ENCODE data around the gene AKT2.

The AKT2 gene

GRCh38 chr19:40252395-40252794, 32.8 kb downstream of the AKT2 start:
- DNase-seq (ENCODE audit: low spot score), result no peak

- DNase-seq (ENCODE audit: low spot score), result no peak
Measured at GRCh38 chr19:40251991-40252390, 33.2 kb downstream of the AKT2 start.

GRCh38 chr19:40251244-40251643, 33.9 kb downstream of the AKT2 start:
- no peak for DNase-seq (ENCODE audit: low spot score)

- DNase-seq (ENCODE audit: low spot score), result no peak
Measured at GRCh38 chr19:40249781-40250180, 35.4 kb downstream of the AKT2 start.

- no peak for DNase-seq (ENCODE audit: low spot score)
Measured at GRCh38 chr19:40249201-40249600, 35.9 kb downstream of the AKT2 start.

DNA sequence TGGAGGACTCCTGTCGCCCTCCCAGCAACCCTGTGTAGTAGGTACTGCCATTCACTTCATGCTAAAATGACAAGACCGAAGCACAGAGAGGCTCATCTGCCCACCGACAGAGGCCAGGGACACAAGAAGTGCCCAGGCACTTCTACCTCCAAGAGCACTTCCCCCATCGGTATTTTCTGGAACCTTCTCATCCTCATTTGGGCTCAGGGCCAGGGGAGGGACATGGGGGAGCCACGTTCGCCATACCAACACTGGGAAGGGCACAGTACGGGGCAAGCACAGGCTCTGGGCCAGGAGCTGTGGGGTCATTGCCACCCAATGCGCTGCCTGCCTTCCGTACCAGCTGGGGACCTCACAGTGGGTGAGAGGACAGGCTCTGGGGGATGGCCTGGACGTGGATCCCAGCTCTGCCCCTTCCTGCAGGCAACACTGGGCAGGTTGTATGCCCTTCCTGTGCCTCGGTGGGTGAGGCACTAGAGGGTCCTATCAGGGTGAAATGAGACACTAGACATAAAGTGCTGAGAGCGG, 37.3 kb downstream of the AKT2 start:
- DNase-seq (ENCODE audit: low spot score), result no peak

GRCh38 chr19:40247178-40247577, 38.0 kb downstream of the AKT2 start:
- no peak for DNase-seq (ENCODE audit: low spot score)

DNA sequence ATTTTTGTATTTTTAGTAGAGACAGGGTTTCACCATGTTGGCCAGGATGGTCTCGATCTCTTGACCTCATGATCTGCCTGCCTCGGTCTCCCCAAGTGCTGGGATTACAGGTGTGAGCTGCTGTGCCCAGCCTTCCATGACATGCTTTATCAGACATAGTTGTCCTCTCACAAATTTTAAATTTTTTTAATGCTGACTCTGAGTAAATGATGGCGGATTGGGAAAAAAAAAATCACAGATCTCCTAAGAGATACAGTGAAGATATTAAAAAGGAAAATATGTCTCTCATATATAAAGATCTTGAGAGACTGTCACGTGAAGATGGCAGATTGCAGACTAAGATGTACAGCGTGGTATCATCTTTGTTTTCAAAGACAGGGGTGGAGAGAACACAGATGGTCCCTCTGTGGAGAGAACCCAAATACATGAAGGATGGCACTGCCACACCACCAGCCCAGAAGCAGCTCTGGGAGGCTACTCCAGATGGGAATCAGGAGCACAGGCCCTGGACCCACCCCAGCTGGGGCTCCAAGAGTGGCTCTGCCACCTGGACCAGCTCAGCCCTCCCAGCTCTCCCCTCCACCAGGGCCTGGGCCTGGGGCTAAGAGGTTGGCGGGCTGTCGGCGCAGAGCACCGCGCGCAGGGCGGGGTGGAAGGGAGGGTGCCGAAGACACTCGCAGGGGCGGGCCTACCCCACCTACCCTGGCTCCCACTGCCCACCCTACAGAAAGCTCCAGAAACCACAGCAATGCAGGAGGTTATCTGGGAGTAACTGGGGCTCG, 38.7 kb downstream of the AKT2 start:
- DNase-seq (ENCODE audit: low spot score), result no peak

- no peak for DNase-seq (ENCODE audit: low spot score)
Measured at GRCh38 chr19:40245506-40246128, 39.5 kb downstream of the AKT2 start.

DNA sequence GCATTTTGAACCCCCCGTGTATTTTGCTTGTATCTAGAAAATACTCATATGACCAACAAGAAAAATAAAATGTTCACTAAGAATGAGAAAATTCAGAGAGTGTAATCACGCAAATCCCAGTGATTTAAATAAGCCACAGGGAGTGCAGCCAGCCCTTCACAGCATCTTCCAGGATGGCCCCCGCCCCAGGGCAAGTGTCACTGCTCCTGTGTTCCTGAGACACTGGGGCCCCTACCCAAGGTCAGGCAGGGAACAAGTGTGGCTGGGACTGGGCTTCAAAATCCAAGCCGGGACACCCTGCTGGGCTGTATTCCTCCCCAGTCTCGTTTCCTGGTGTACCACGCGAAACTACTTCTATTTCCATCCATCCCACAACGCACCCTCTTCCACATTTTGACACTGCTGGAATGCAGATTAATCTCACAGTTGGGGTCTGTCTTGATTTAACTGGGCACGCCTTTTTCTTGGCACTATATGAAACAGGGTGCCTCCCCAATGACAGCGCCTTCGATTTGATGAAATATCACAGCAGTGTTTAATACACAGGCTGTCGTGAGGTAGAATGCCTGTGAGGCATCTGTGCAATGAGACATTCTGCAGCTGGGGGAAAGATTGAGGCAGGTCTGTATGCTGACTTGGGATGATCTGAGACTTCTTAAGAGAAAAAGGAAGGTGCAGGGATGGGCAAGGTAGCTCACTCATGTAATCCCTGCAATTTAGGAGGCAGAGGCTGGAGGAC, 40.4 kb downstream of the AKT2 start:
- DNase-seq (ENCODE audit: low spot score), result no peak

GRCh38 chr19:40243181-40243580, 42.0 kb downstream of the AKT2 start:
- DNase-seq (ENCODE audit: low spot score), result no peak

- DNase-seq (ENCODE audit: low spot score), result no peak
Measured at GRCh38 chr19:40242480-40242879, 42.7 kb downstream of the AKT2 start.

GRCh38 chr19:40241809-40242384, 43.2 kb downstream of the AKT2 start:
- no peak for DNase-seq (ENCODE audit: low spot score)

GRCh38 chr19:40241125-40241808, 43.9 kb downstream of the AKT2 start:
- DNase-seq (ENCODE audit: low spot score), result no peak

DNA sequence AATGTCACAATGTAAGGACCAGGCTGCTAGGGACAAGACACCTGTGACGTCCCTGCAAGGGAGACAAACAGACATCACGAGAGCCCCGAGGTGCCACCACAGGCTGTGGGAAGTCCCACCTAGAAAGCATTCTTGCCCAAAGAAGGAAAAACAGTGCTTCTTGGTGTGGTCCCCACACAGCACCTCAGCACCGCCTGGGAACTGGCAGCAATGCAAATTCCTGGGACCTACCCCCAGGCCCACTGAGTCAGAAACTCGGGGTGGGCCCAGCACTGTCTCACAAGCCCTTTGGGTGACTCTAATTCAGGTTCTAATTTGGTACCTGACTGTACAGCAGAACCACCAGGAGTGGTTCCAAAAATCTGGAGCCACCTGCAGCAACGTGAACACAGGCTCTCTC, 44.8 kb downstream of the AKT2 start:
- no peak for DNase-seq (ENCODE audit: low spot score)

- DNase-seq (ENCODE audit: low spot score), result no peak
Measured at GRCh38 chr19:40239415-40240226, 45.5 kb downstream of the AKT2 start.

GRCh38 chr19:40238775-40239174, 46.4 kb downstream of the AKT2 start:
- no peak for DNase-seq (ENCODE audit: low spot score)

DNA sequence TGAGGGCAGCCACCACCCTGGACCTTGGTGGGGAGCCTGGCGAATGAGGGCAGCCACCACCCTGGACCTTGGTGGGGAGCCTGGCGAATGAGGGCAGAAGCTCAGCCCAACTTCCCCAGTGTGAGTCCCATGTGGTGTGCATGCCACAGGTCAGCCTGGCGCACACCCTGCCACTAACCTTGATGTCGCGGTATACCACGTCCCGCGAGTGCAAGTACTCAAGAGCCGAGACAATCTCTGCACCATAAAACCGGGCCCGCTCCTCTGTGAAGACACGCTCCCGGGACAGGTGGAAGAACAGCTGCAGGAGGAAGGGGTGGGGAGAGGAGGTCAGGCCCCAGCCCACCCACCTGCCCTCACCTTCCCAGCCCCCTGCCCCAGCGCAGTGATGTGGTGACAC, 47.4 kb downstream of the AKT2 start:
- DNase-seq (ENCODE audit: low spot score), result no peak

DNA sequence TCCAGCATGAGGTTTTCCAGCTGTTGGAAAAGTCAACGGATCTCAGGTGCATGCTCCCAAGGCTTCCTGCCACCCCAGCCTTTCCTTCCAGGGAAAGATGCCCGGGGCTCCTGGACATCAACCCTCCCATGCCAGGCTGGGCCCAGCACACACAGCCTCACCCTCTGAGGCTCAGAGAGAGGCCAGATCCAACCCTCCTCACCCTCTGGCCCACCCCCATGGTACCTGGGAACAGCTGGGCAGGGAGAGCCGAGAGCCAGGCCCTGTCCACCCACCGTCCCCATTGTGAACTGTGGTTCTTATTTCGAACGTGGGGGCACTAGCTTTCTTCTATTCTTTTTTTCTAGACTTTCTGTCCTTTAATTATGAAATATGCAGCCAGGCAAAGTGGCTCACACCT, 48.8 kb downstream of the AKT2 start:
- DNase-seq (ENCODE audit: low spot score), result no peak

- DNase-seq (ENCODE audit: low spot score), result no peak
Measured at GRCh38 chr19:40236026-40236355, 49.2 kb downstream of the AKT2 start.
